Smooth muscle cell (in vitro differentiated cells): Measurements from ENCODE around the gene ANKRD16. TPM values are rescaled to one million over a fixed set of nuclear protein-coding genes. Genes with fewer than 3 reads are reported as not detected.

ENCODE experiments used
- DNase-seq: peaks from one replicate; lab custom pipeline; 2025; ENCODE audit not compliant: unreplicated experiment; lab: John Stamatoyannopoulos, UW
- H2AFZ ChIP-seq: fragments of 200-600 bp; sonication (generic); 2 replicates; pipeline ENCODE4 v1.6.0; 2016; ENCODE audit warnings: antibody characterized with exemption, low read depth, mild to moderate bottlenecking
- H3F3A ChIP-seq: fragments of 200-600 bp; sonication (generic); 2 replicates; pipeline ENCODE4 v1.6.0; 2017; ENCODE audit warnings: antibody characterized with exemption, low read depth
- H3K27ac ChIP-seq: fragments of 200-600 bp; sonication (generic); 2 replicates; pipeline ENCODE4 v1.5.1; 2016; ENCODE audit warnings: low read depth, mild to moderate bottlenecking
- H3K27me3 ChIP-seq: fragments of 200-600 bp; sonication (generic); 2 replicates; pipeline ENCODE4 v1.6.1; 2016; ENCODE audit warnings: low read depth, mild to moderate bottlenecking
- H3K36me3 ChIP-seq: fragments of 200-600 bp; sonication (generic); 2 replicates; pipeline ENCODE4 v1.5.1; 2016; ENCODE audit warnings: low read depth
- H3K4me1 ChIP-seq: fragments of 200-600 bp; sonication (generic); 2 replicates; pipeline ENCODE4 v1.5.1; 2016; ENCODE audit warnings: low read depth
- H3K4me2 ChIP-seq: fragments of 200-600 bp; sonication (generic); 2 replicates; pipeline ENCODE4 v1.6.0; 2016; ENCODE audit warnings: mild to moderate bottlenecking
- H3K4me3 ChIP-seq: fragments of 200-600 bp; sonication (generic); 2 replicates; pipeline ENCODE4 v1.5.1; 2016; ENCODE audit warnings: mild to moderate bottlenecking
- H3K79me2 ChIP-seq: fragments of 200-600 bp; sonication (generic); 2 replicates; pipeline ENCODE4 v1.6.0; 2016; ENCODE audit warnings: low read depth, mild to moderate bottlenecking
- H3K9ac ChIP-seq: fragments of 200-600 bp; sonication (generic); 2 replicates; pipeline ENCODE4 v1.6.0; 2016; ENCODE audit warnings: low read depth
- H3K9me3 ChIP-seq: fragments of 200-600 bp; sonication (generic); replicated peaks from 2 replicates; pipeline ENCODE4 v1.5.1; 2016; ENCODE audit warnings: low read depth
- H4K20me1 ChIP-seq: fragments of 200-600 bp; sonication (generic); 2 replicates; pipeline ENCODE4 v1.6.0; 2016; ENCODE audit warnings: low read depth
- CTCF ChIP-seq: fragments of 200-600 bp; sonication (generic); IDR thresholded peaks from 2 replicates; pipeline ENCODE4 v1.5.1; 2017; ENCODE audit warnings: borderline replicate concordance, mild to moderate bottlenecking, antibody characterized with exemption; ENCODE audit not compliant: insufficient read depth, poor library complexity, severe bottlenecking
- WGBS: methylation state at CpG from one replicate; pipeline ENCODE4 v1.1.7; 2016; ENCODE audit warnings: low lambda C conversion rate; 5-methylcytosine and 5-hydroxymethylcytosine counted together
- polyA plus RNA-seq: library from polyadenylated mRNA; unstranded; fragments of >200 nt; fragmentation: Nextera tagmentation; extraction: Ambion mirVana; gene quantifications from 2 replicates; pipeline ENCODE4 v1.2.1, GENCODE V29; 2016
- total RNA-seq: library from RNA; depleted of rRNA; stranded (reverse); fragments of >200 nt; gene quantifications from 2 replicates; pipeline ENCODE4 v1.2.3, GENCODE V29; 2014

Gene ANKRD16
- total and polyA plus RNA-seq, 2 experiments from 2014 or later: 2.7 to 10.3 TPM

- Histone ChIP-seq H3K9ac (no peak overlapping the region), H3K4me3 (no peak overlapping the region), H3F3A (no peaks in the 10 kb centered on the region), H3K4me1 (no peaks in the 10 kb centered on the region), H3K27me3 (no peaks in the 10 kb centered on the region), H3K27ac (no peak overlapping the region), H3K9me3 (no peaks in the 10 kb centered on the region), H3K36me3 (no peaks in the 10 kb centered on the region), H4K20me1 (no peaks in the 10 kb centered on the region), H3K4me2 (no peak overlapping the region), H3K79me2 (no peaks in the 10 kb centered on the region), H2AFZ (no peak overlapping the region)
- TF ChIP-seq CTCF: no peak
- DNase-seq: no peak
- WGBS: 80% methylated on average over 15 of the region's 15 CpGs
Measured at GRCh38 chr10:5835446-5836095, 54.1 kb downstream of the ANKRD16 start.

GRCh38 chr10:5833814-5834213 is 55.9 kb downstream of the ANKRD16 start:
- no peak overlapping the region for H3K27ac ChIP-seq
- no peak for TF ChIP-seq CTCF
- H3K79me2 ChIP-seq: no peaks in the 10 kb centered on the region
- no peaks in the 10 kb centered on the region for H4K20me1 ChIP-seq
- 47% methylated on average over 6 of the region's 6 CpGs for WGBS
- no peaks in the 10 kb centered on the region for H3K27me3 ChIP-seq
- no peaks in the 10 kb centered on the region for H3F3A ChIP-seq
- no peaks in the 10 kb centered on the region for H3K9me3 ChIP-seq
- no peak overlapping the region for H3K9ac ChIP-seq
- H3K4me2 ChIP-seq: no peak overlapping the region
- no peak for DNase-seq
- H3K36me3 ChIP-seq: no peaks in the 10 kb centered on the region
- no peaks in the 10 kb centered on the region for H3K4me1 ChIP-seq
- H3K4me3 ChIP-seq: no peak overlapping the region
- H2AFZ ChIP-seq: no peak overlapping the region

- no peaks in the 10 kb centered on the region for H3K4me1 ChIP-seq
- WGBS: 89% methylated on average over 13 of the region's 13 CpGs
- no peaks in the 10 kb centered on the region for H3K27me3 ChIP-seq
- no peak overlapping the region for H3K27ac ChIP-seq
- no peak overlapping the region for H3K4me3 ChIP-seq
- no peak overlapping the region for H3K9ac ChIP-seq
- H3K79me2 ChIP-seq: no peaks in the 10 kb centered on the region
- DNase-seq: no peak
- no peaks in the 10 kb centered on the region for H3F3A ChIP-seq
- no peak for TF ChIP-seq CTCF
- no peak overlapping the region for H3K4me2 ChIP-seq
- H3K9me3 ChIP-seq: no peaks in the 10 kb centered on the region
- no peaks in the 10 kb centered on the region for H3K36me3 ChIP-seq
- H2AFZ ChIP-seq: no peak overlapping the region
- H4K20me1 ChIP-seq: no peaks in the 10 kb centered on the region
Measured at GRCh38 chr10:5832946-5833345, 56.7 kb downstream of the ANKRD16 start.

GRCh38 chr10:5831446-5831782 is 58.3 kb downstream of the ANKRD16 start:
- TF ChIP-seq CTCF: no peak
- Histone ChIP-seq H3K79me2 (no peaks in the 10 kb centered on the region), H3K4me3 (no peak overlapping the region), H4K20me1 (no peaks in the 10 kb centered on the region), H3K27me3 (no peaks in the 10 kb centered on the region), H3K36me3 (no peaks in the 10 kb centered on the region), H3F3A (no peaks in the 10 kb centered on the region), H3K4me2 (no peak overlapping the region), H3K9ac (no peak overlapping the region), H3K27ac (no peak overlapping the region), H3K9me3 (no peaks in the 10 kb centered on the region), H3K4me1 (no peaks in the 10 kb centered on the region), H2AFZ (no peak overlapping the region)
- DNase-seq: no peak
- WGBS: 93% methylated on average over 8 of the region's 8 CpGs
